ENCODE measurements around the gene ARMH4.
"Not testable (repeated sequence)": the region's sequence is repeated elsewhere in the genome, so short reads cannot be mapped to it uniquely, and the experiment has no call there.

The ARMH4 gene

GRCh38 chr14:58146399-58146798, 5.6 kb downstream of the ARMH4 start:
- no peak for DNase-seq (ENCODE audit: low read depth)

- DNase-seq (ENCODE audit: low read depth): no peak
These were observed 6.1 kb downstream of the ARMH4 start for GRCh38 chr14:58145936-58146335.

DNA sequence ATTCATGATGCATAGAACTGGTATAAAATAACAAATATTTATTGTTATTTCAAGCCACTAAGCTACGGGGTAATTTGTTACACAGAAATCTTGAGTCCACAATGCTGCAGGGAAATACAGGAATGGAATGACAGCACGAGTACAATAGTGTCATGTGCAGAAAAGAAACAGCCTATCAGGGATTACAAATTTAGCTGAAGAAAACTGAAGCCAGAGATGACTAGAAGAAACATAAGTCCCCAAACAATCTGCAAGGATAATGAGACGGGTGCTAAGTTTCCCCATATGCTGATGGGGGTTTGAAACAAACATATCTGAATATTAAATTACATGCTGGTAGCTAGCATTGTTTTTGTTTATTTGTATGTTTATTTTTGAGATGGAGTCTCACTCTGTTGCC, 8.9 kb downstream of the ARMH4 start:
- DNase-seq (ENCODE audit: low read depth): no peak

DNA sequence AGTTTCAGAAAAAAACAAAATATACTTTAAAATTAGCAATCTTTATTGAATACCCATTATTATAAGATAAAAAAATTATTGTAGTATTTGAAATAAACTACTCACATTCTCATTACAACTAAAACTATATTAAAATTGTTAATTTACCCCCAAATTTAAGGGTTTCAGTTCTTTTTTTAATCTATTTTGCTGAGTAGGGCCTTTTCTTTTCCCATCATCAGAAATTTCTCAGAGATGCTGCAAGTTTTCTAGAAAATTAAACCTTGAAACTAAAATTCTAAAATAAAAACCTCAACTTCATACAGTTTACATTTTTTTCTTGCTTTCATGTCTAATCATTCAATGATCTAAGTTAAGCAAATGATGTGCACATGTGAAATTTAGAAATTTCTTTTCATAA, 10.1 kb downstream of the ARMH4 start:
- DNase-seq (ENCODE audit: low read depth): no peak

DNA sequence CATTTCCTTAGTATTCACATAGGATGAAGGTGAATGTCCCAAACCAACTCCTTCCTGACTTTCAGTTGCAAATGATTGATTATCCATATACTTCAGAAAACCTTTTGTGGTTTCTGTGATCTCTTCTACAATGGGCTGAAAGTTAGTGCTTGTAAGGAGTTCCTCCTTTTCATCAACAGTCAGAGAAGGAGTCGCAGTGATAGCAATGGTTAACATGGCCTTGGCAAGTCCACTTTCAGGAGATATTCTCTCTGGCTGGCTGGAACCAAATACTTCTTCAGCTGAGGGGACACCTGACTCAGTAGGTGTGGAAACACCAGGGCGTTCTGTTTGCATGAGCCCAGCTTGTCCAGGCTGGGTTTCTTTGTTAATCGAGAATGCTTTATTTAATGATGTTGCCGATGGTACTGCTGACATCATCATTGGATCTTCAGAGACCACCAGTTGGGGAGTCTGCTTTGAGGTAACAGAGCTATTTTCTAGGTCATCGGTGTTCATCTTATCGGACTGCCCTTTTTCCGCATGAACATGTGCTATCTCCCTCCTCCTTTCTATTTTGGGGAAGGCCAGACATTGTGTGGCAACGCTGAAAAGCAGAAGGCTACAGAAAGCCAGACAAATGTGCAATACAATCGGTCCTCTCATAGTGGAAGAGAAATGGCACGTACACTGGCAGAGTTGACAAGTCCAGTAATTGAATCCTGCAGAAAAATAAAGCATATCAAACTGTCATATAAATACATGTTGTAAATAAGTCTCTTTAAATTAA, 13.1 kb downstream of the ARMH4 start:
- DNase-seq (ENCODE audit: low read depth): no peak

DNA sequence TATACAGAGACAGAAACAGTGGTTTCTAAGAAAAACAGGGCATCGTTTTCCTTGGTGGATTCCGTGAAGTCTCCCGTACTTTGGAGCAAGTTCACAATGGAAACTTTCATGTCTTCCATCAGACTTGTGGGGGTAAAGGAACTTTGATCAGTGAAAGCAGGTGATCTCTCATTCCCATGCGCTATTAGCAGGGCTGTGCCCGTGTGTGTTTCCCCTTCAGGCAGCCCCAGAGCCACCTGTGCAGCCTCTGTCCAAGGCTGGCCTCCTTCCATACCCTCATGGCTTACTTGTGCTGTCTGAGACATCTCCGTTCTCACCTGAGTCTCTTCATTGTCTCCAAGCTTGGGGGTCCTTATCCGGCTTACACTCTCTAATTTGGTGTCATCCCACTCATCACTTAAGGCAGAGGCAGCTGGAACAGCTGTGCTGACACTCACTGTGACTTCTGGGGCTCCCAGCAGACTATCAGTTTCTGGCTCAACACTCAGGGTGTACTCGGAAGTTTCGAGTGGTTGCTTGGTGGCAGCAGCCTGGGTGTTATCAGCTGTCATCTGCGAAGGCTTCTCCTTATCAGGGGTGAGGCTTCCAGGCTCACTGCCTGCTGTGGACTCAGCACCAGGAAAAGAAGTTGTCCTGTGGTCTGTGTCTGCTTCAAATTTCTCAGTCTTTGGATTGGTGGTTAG, 13.8 kb downstream of the ARMH4 start:
- no peak for DNase-seq (ENCODE audit: low read depth)

- no peak for DNase-seq (ENCODE audit: low read depth)
These were observed 18.3 kb downstream of the ARMH4 start for GRCh38 chr14:58133739-58134138.

DNA sequence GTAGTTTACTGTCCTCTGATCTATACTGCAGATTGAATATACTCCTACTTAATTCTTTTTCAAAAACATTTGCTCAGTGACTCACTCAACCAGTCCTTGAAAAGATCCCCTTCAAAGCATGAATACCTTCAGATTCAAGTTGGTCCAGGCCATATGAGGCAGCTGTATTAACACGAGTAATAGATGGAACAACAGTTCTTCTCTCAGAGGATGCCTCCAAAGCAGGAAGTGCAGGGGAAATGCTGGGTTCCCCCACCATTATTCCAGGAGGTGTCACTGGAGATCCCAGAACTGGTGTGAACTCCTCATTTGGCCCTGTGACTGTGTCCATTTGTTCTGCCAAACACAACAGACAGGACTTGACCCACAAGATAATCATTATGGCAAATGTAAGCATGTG, 20.6 kb downstream of the ARMH4 start:
- DNase-seq (ENCODE audit: low read depth): no peak

DNA sequence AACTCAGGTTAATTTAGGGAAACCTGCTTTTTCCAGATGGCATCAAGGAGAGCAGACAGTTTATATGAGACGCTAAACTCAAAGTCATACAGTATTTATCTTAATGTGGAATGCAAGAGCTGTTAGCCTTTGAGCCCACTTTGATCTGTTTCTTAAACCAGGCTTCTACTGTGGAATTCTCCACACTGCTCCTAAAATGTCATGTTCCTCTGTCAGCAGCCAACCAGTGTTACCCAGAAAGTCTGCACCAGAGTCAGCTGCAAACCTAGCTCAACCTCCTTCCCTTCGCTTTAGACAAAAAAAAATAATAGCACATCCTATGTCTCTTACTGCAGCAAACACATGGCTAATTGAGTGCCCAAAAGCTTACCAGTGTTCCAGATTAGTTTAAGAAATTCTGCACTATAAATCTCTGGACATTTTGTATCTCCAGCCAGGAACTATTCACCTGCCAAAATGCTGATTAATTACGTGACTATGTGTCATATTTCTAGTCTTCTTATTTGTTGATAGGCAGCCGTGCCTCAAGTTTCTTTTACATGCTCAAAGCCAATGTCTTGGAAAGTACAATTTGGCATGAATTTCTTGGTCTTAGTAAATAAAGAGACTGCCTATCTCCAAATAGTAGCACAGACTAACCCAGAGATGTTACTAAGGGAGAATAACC, 21.8 kb downstream of the ARMH4 start:
- DNase-seq (ENCODE audit: low read depth): no peak

DNA sequence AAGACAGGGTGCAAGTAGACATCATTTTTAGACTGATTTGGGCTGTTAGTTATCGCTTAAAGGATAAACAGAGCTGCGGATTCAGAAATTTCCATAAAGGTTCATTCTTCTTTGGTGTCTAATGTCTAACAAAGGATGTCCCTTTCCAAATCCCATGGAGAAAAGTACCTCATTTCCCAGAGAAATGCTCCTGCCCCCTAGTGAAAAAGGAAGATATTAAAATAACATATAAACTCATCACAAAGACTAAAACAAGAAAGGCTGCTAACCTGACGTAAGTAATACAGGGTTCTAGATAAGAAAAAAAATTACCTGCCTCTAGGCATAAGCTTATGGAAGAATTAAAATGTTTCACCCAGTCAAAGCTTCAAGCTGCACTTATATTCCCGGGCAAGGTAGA, 22.8 kb downstream of the ARMH4 start:
- DNase-seq (ENCODE audit: low read depth): no peak

- no peak for DNase-seq (ENCODE audit: low read depth)
These were observed 23.6 kb downstream of the ARMH4 start for GRCh38 chr14:58128416-58128815.

GRCh38 chr14:58122546-58122945, 29.5 kb downstream of the ARMH4 start:
- not testable (repeated sequence) for DNase-seq (ENCODE audit: low read depth)

DNA sequence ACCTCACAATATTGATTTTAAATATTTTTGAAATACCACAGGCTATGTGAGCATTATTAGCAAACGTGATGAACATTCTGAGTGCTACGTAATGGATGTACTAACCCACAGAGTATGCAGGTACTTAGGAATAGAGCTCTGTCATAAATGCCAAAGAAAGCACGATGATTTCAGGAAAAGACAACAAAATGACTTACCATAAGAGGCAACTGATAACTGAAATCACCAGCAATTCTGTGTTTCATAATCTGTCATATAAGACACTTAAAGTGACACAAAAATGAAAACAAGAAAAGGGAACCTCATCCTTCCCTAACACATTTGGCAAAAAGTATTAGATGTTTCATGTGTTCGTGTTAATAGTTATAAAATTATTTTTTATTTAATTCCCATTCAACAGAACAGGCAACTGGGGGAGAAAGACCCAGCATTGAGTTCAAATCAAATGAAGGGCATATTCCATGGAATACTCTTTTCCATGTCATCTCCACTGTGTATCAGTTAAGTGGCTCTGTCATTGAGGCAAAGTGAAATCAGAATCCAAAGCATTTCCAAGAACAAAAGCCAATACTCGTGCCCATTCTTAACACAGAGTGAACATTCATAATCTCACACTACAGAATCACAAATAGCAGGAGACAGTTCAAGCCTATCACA, 30.4 kb downstream of the ARMH4 start:
- no peak for DNase-seq (ENCODE audit: low read depth)

DNA sequence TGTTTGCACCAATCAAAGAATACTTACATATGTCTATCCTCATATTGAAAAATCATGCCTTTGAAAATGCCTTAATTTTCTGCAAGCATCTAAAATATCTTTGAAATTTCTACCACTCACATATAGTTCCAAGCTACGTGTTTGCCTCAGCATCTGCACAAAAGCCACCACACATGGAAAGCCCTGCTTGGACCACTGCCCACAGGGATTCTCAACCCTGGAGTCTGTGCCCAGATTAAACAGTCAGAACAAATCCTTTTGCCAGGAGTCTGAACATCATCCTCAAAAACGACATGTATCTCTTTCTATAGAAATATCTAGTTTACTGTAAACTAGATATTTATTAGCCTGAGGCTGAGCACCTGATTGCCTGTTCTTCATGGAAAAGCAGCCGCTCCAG, 32.6 kb downstream of the ARMH4 start:
- DNase-seq (ENCODE audit: low read depth): no peak

GRCh38 chr14:58118097-58118815, 33.8 kb downstream of the ARMH4 start:
- no peak for DNase-seq (ENCODE audit: low read depth)

DNA sequence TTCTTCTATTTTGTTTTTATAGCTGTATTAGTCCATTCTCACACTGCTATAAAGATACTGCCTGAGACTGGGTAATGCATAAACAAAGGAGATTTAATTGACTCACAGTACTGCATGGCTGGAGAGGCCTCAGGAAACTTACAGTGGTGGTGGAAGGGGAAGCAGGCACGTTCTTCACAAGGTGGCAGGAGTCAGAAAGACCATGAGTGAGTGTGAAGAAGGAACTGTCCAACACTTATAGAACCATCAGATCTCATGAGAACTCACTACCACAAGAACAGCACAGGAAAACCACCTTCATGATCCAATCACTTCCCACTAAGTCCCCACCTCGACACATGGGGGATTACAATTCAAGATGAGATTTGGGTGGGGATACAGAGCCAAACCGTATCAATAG, 42.3 kb downstream of the ARMH4 start:
- no peak for DNase-seq (ENCODE audit: low read depth)

GRCh38 chr14:58108717-58109116, 43.3 kb downstream of the ARMH4 start:
- DNase-seq (ENCODE audit: low read depth): no peak

- DNase-seq (ENCODE audit: low read depth): no peak
These were observed 44.0 kb downstream of the ARMH4 start for GRCh38 chr14:58107947-58108552.

GRCh38 chr14:58107041-58107440, 45.0 kb downstream of the ARMH4 start:
- no peak for DNase-seq (ENCODE audit: low read depth)

DNA sequence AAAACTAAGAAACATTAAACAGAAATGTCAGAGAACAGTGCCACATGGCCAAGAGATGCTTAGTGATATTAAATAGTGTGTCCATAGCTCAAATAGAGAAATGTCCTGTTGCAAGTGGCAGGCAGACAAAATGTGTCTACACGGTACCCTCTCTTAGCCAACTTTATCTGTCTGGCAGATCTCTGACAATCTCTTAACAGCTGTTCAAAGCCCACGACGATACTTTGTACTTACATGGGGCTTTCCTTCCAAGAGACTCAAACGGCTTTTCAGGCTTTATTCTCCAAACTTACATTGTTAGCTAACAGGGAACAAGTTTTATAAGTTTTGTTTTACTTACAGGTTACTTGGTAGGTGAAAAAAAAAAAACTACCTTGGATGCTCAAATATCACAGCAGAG, 45.6 kb downstream of the ARMH4 start:
- DNase-seq (ENCODE audit: low read depth): no peak

DNA sequence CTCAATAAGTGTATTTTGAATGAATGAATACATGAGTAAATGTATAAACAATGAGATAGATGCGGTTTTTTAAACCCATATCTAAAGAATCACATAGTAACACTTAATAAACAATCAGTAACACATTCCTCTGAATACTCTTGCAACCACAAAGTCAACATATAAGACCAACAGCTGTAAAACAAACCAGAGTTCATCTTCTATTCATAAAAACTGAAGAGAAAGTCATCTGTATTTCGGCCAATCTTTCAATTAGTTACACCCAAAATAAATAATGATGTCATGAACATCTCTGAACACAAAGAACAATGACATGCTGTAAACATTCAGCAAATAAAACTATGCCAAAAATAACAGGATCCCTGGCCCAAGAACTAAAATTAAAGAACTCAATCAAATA, 47.2 kb downstream of the ARMH4 start:
- DNase-seq (ENCODE audit: low read depth): no peak
